K562 (cell line): ENCODE measurements around the gene SALL3. TPM values are rescaled to one million over a fixed set of nuclear protein-coding genes. Genes with fewer than 3 reads are reported as not detected.

Experiments used
- ATAC-seq: fragments of 200-7000 bp; cut with Tn5 transposase; 3 replicates; pipeline ENCODE4 v1.9.1; 2020; ENCODE audit warnings: moderate library complexity
- BruUV-seq: library from RNA; stranded (reverse); fragments of 400-500 nt; replicated peaks from 2 replicates; lab custom pipeline; 2021; lab: Mats Ljungman, UMichigan
- CTCF ChIA-PET: fragments of 300-600 bp; formaldehyde crosslinking; extraction: SDS; loops from one replicate; lab custom pipeline; 2021; ENCODE audit warnings: low intra/inter-chr PET ratio; lab: Yijun Ruan, JAX
- POLR2A ChIA-PET: fragments of 300-600, 350-650 bp; sonication (Branson Sonifier 250); formaldehyde crosslinking; extraction: SDS; loops from one replicate; lab custom pipeline; 2021; ENCODE audit warnings: antibody characterized with exemption, inconsistent platforms; lab: Yijun Ruan, JAX
- DNase-seq, 4 experiments: peaks; one replicate each; pipeline versions ENCODE4 v3.0.0 to v3.0.0-alpha.2; 2011 to 2018; ENCODE audit warnings: low spot score in 3 of 4, mixed read lengths in 3 of 4; ENCODE audit errors: extremely low read depth in 1 of 4
- FAIRE-seq: peaks from 2 replicates; lab custom pipeline; 2011; peaks lifted over from hg19 to GRCh38; lab: Jason Lieb, UNC
- H2AFZ ChIP-seq: 2 replicates; pipeline ENCODE4 v1.6.0; 2011; ENCODE audit warnings: low read depth, low read length, control low read depth, inconsistent platforms
- H3K27ac ChIP-seq: fragments of 200-600 bp; 3 replicates; pipeline ENCODE4 v1.8.0; 2011; ENCODE audit warnings: low read depth, mild to moderate bottlenecking, control low read depth, inconsistent platforms, low read length, moderate library complexity, mixed read lengths; ENCODE audit errors: extremely low read depth
- H3K27me3 ChIP-seq, 2 experiments: fragments of 300-600 bp in 1 of 2; 2 replicates in 1 of 2; 3 replicates in 1 of 2; pipeline versions ENCODE4 v1.6.0 to v1.8.0; 2011; ENCODE audit warnings: inconsistent platforms in 2 of 2, low read length in 2 of 2, mild to moderate bottlenecking in 1 of 2, mixed read lengths in 1 of 2, moderate library complexity in 1 of 2; ENCODE audit not compliant: control insufficient read depth in 2 of 2, insufficient read depth in 2 of 2
- H3K36me3 ChIP-seq: fragments of 300-600 bp; 3 replicates; pipeline ENCODE4 v1.8.0; 2011; ENCODE audit warnings: mild to moderate bottlenecking, low read length, inconsistent platforms; ENCODE audit not compliant: control insufficient read depth, insufficient read depth
- H3K4me1 ChIP-seq, 2 experiments: fragments of 200-600 bp in 1 of 2; replicated peaks in 1 of 2; 2 replicates in 1 of 2; 3 replicates in 1 of 2; pipeline versions ENCODE4 v1.5.1 to v1.8.0; 2011; ENCODE audit warnings: inconsistent platforms in 2 of 2, low read length in 2 of 2, mild to moderate bottlenecking in 1 of 2, mixed read lengths in 1 of 2, moderate library complexity in 1 of 2; ENCODE audit not compliant: control insufficient read depth in 2 of 2, insufficient read depth in 2 of 2
- H3K4me2 ChIP-seq: 2 replicates; pipeline ENCODE4 v1.6.1; 2011; ENCODE audit warnings: low read length, control low read depth, inconsistent platforms, mixed read lengths; ENCODE audit not compliant: insufficient read depth
- H3K4me3 ChIP-seq: fragments of 200-600 bp; sonication (generic), shearing (Covaris generic); 2 replicates; pipeline ENCODE4 v1.5.1; 2016; ENCODE audit warnings: control low read depth, inconsistent platforms
- H3K79me2 ChIP-seq: fragments of 200-600 bp; 3 replicates; pipeline ENCODE4 v1.8.0; 2011; ENCODE audit warnings: low read length, inconsistent platforms; ENCODE audit not compliant: control insufficient read depth, insufficient read depth
- H3K9ac ChIP-seq, 2 experiments: 2 replicates each; pipeline versions ENCODE4 v1.6.0 to v1.6.1; 2011; ENCODE audit warnings: low read depth in 2 of 2, low read length in 2 of 2, control low read depth in 1 of 2, inconsistent platforms in 1 of 2, mild to moderate bottlenecking in 1 of 2, mixed read lengths in 1 of 2; ENCODE audit not compliant: insufficient read depth in 1 of 2
- H3K9me1 ChIP-seq: one replicate; pipeline ENCODE4 v1.6.0; 2011; ENCODE audit warnings: inconsistent platforms, mild to moderate bottlenecking, low read length, moderate library complexity; ENCODE audit not compliant: control insufficient read depth, insufficient read depth
- H3K9me3 ChIP-seq: replicated peaks from 2 replicates; pipeline ENCODE4 v1.5.1; 2011; ENCODE audit warnings: low read depth, low read length, inconsistent platforms; ENCODE audit not compliant: control insufficient read depth, insufficient read depth
- H4K20me1 ChIP-seq: replicated peaks from 2 replicates; pipeline ENCODE4 v1.6.1; 2011; ENCODE audit warnings: low read length, inconsistent platforms, mixed read lengths; ENCODE audit not compliant: control insufficient read depth, insufficient read depth
- CBFA2T3 ChIP-seq: fragments of 450-650 bp; IDR thresholded peaks from 2 replicates; pipeline ENCODE4 v1.6.1; 2017
- COPS2 ChIP-seq: fragments of 450-650 bp; conservative IDR thresholded peaks from 2 replicates; pipeline ENCODE4 v1.6.1; 2016; ENCODE audit warnings: mild to moderate bottlenecking, moderate library complexity
- EGR1 ChIP-seq: fragments of 450-650 bp; conservative IDR thresholded peaks from 2 replicates; pipeline ENCODE4 v1.6.1; 2017; ENCODE audit warnings: mild to moderate bottlenecking
- JUN ChIP-seq, 2 experiments: sonication (generic) in 1 of 2; formaldehyde crosslinking in 1 of 2; IDR thresholded peaks; 2 replicates each; pipeline versions ENCODE4 v1.6.1 to v1.8.0; 2012 to 2022; ENCODE audit warnings: borderline replicate concordance in 2 of 2, mild to moderate bottlenecking in 2 of 2, improper control_type of control experiment in 1 of 2, low read depth in 1 of 2, low read length in 1 of 2, missing genetic modification reagents in 1 of 2
- MLLT1 ChIP-seq, 2 experiments: fragments of 450-650 bp; IDR thresholded peaks; 2 replicates each; pipeline ENCODE4 v1.6.1; 2016
- MTF1 ChIP-seq: fragments of 250-450 bp; sonication (Bioruptor Pico); IDR thresholded peaks from 2 replicates; pipeline ENCODE4 v1.9.0; 2021; ENCODE audit warnings: moderate library complexity, mild to moderate bottlenecking, inconsistent platforms, borderline replicate concordance
- NKRF ChIP-seq: fragments of 450-650 bp; IDR thresholded peaks from 2 replicates; pipeline ENCODE4 v1.6.1; 2016; ENCODE audit warnings: borderline replicate concordance
- RBM17 ChIP-seq: fragments of 200-400 bp; formaldehyde crosslinking; IDR thresholded peaks from 2 replicates; pipeline ENCODE4 v1.6.1; 2017; ENCODE audit warnings: low read depth, mild to moderate bottlenecking, low read length, borderline replicate concordance
- TAF7 ChIP-seq: fragments of 450-650 bp; IDR thresholded peaks from 2 replicates; pipeline ENCODE4 v1.6.1; 2016; ENCODE audit warnings: missing genetic modification characterization, missing compliant biosample characterization
- ZBTB5 ChIP-seq: fragments of 450-650 bp; IDR thresholded peaks from 2 replicates; pipeline ENCODE4 v1.6.1; 2017; ENCODE audit warnings: antibody characterized with exemption
- ZNF212 ChIP-seq: fragments of 450-650 bp; formaldehyde crosslinking; IDR thresholded peaks from 2 replicates; pipeline ENCODE4 v1.4.0; 2020; ENCODE audit warnings: mild to moderate bottlenecking
- ZNF224 ChIP-seq: sonication (generic); formaldehyde crosslinking; IDR thresholded peaks from 2 replicates; pipeline ENCODE4 v1.8.0; 2022; ENCODE audit warnings: mild to moderate bottlenecking, missing genetic modification reagents
- ZNF518B ChIP-seq: fragments of 250-450 bp; sonication (Bioruptor Pico); IDR thresholded peaks from 2 replicates; pipeline ENCODE4 v1.5.0; 2021; ENCODE audit warnings: mild to moderate bottlenecking, moderate library complexity
- WGBS: fragments of 100-300 bp; shearing (Covaris generic); methylation state at CpG from one replicate; pipeline ENCODE4 v1.1.6; 2016; ENCODE audit warnings: low coverage, mixed read lengths; ENCODE audit not compliant: insufficient coverage; ENCODE audit errors: missing lambda C conversion rate; 5-methylcytosine and 5-hydroxymethylcytosine counted together
- in situ Hi-C: fragments of 300-500 bp; cut with MboI; formaldehyde crosslinking; loops from 4 replicates; pipeline ENCODE4 v1.15.0; 2018; ENCODE audit warnings: inconsistent platforms, mixed read lengths
- intact Hi-C: fragments of 100-400 bp; cut with micrococcal nuclease; formaldehyde crosslinking; loops from 2 replicates; pipeline ENCODE4 v1.14.2; 2022
- polyA plus RNA-seq, 8 experiments: library from polyadenylated mRNA; depleted of rRNA in 4 of 8; stranded (reverse) in 5 of 8; unstranded in 3 of 8; fragments of >200 nt; fragmentation: Nextera tagmentation in 2 of 8; fragmentation: Illumina TruSeq in 1 of 8; extraction: Ambion mirVana in 2 of 8; extraction: Trizol in 1 of 8; gene quantifications; 2 replicates each; pipeline versions ENCODE4 v1.2.1 to v1.2.3, GENCODE V29; 2011 to 2014; ENCODE audit warnings: inconsistent platforms in 1 of 8, missing spikeins in 1 of 8
- total RNA-seq, 7 experiments: library from RNA; depleted of rRNA in 6 of 7; stranded (reverse); fragments of >200 nt in 6 of 7; fragmentation: Illumina TruSeq in 2 of 7; extraction: Trizol in 2 of 7; gene quantifications; 2 replicates each; pipeline versions ENCODE4 v1.2.1 to v1.2.3, GENCODE V29; 2011 to 2021; ENCODE audit warnings: low replicate concordance in 1 of 7

The SALL3 gene
- total and polyA plus RNA-seq, 9 of the 15 experiments (the other 6 are each of a cell fraction or from before 2014, with no cell fraction given) = not detected

- FAIRE-seq (no peak), DNase-seq (no peak), ATAC-seq (no peak)
- H3K4me2 ChIP-seq = no peak overlapping the region
- BruUV-seq = no TSS peak
- in situ Hi-C loops (no loop called here), intact Hi-C loops (no loop called here)
- no peaks in the 10 kb centered on the region for H3K9me1 ChIP-seq
- no peaks in the 10 kb centered on the region for H3K9me3 ChIP-seq
- no peaks in the 10 kb centered on the region for H3K4me1 ChIP-seq
- H3K36me3 ChIP-seq = no peaks in the 10 kb centered on the region
- H4K20me1 ChIP-seq = no peaks in the 10 kb centered on the region
- H3K4me3 ChIP-seq = no peak overlapping the region
- H2AFZ ChIP-seq = no peak overlapping the region
- peaks cover 7 to 53% of the 10 kb centered on the region in 2 experiments; a peak in 3 of 5 replicates for H3K27me3 ChIP-seq
- POLR2A ChIA-PET = interaction anchor here (1.2 kb wide), 1 partner anchor 9 kb away, joined by 4 read pairs; no protein-coding TSS in a partner anchor
- no peak overlapping the region for H3K27ac ChIP-seq
- WGBS = 0% methylated on average over 5 of the region's 7 CpGs
- CTCF ChIA-PET = no interaction called here
- no peak overlapping the region for H3K9ac ChIP-seq
- no peaks in the 10 kb centered on the region for H3K79me2 ChIP-seq
- TF ChIP-seq COPS2 (no peak), ZBTB5 (no peak), CBFA2T3 (no peak), MTF1 (CRISPR knock-in tag) (no peak), TAF7 (tag) (no peak), RBM17 (no peak), NKRF (no peak), ZNF518B (CRISPR knock-in tag) (no peak), JUN (IDR thresholded peaks at IDR 0.05; ENCODE audit: borderline replicate concordance, low read depth, low read length) (no peak), JUN (CRISPR knock-in tag; IDR thresholded peaks at IDR 0.05; ENCODE audit: borderline replicate concordance) (no peak), ZNF224 (CRISPR knock-in tag) (no peak), EGR1 (no peak), ZNF212 (CRISPR knock-in tag) (no peak), MLLT1 (IDR thresholded peaks at IDR 0.05) (no peak)
Observed at GRCh38 chr18:79019881-79020280, 40.3 kb downstream of the SALL3 start.
